Neural crest cell (in vitro differentiated cells): Measurements from ENCODE around the gene CTSE. TPM values are rescaled to one million over a fixed set of nuclear protein-coding genes. Genes with fewer than 3 reads are reported as not detected.

Experiments used
- DNase-seq: peaks from one replicate; pipeline ENCODE4 v3.0.0; 2021; ENCODE audit warnings: low read depth, mixed read lengths, low spot score
- H3K27ac Mint-ChIP-seq: one replicate; pipeline ENCODE4 v1.8.0; 2021; ENCODE audit warnings: mild to moderate bottlenecking, mixed read lengths; ENCODE audit not compliant: unreplicated experiment
- H3K27me3 Mint-ChIP-seq: 2 replicates; pipeline ENCODE4 v1.8.0; 2021; ENCODE audit warnings: low read depth, mild to moderate bottlenecking, mixed read lengths
- H3K36me3 Mint-ChIP-seq: 2 replicates; pipeline ENCODE4 v1.8.0; 2021; ENCODE audit warnings: low read depth, mild to moderate bottlenecking, mixed read lengths
- H3K4me1 Mint-ChIP-seq: 2 replicates; pipeline ENCODE4 v1.8.0; 2021; ENCODE audit warnings: mixed read lengths
- H3K4me3 Mint-ChIP-seq: one replicate; pipeline ENCODE4 v1.8.0; 2021; ENCODE audit warnings: mild to moderate bottlenecking, mixed read lengths
- H3K9me3 Mint-ChIP-seq: 2 replicates; pipeline ENCODE4 v1.8.0; 2021; ENCODE audit warnings: mixed read lengths
- CTCF ChIP-seq: fragments of 200-600 bp; sonication (generic); conservative IDR thresholded peaks from 2 replicates; pipeline ENCODE4 v1.5.0; 2021; ENCODE audit warnings: antibody characterized with exemption, mild to moderate bottlenecking
- total RNA-seq: library from RNA; stranded (reverse); gene quantifications from 2 replicates; pipeline ENCODE4 v1.2.1, GENCODE V29; 2021

CTSE gene
- total RNA-seq, 1 donor from 2014 or later: not detected

GRCh38 chr1:206049919-206050600 is 26.4 kb upstream of the CTSE start:
- no peaks in the 10 kb centered on the region for H3K9me3 Mint-ChIP-seq
- TF ChIP-seq CTCF: no peak
- no peak overlapping the region for H3K27ac Mint-ChIP-seq
- peaks cover 9% of the 10 kb centered on the region for H3K4me1 Mint-ChIP-seq
- H3K4me3 Mint-ChIP-seq: no peak overlapping the region
- H3K27me3 Mint-ChIP-seq: no peaks in the 10 kb centered on the region
- H3K36me3 Mint-ChIP-seq: no peaks in the 10 kb centered on the region
- no peak for DNase-seq

- Mint-ChIP-seq H3K9me3 (no peaks in the 10 kb centered on the region), H3K27ac (no peak overlapping the region), H3K27me3 (no peaks in the 10 kb centered on the region), H3K36me3 (no peaks in the 10 kb centered on the region), H3K4me1 (peaks cover 8% of the 10 kb centered on the region), H3K4me3 (no peak overlapping the region)
- TF ChIP-seq CTCF: no peak
- DNase-seq: no peak
Observed at GRCh38 chr1:206049293-206049692, 25.6 kb upstream of the CTSE start.

GRCh38 chr1:206048582-206048981 is 24.9 kb upstream of the CTSE start:
- no peaks in the 10 kb centered on the region for H3K9me3 Mint-ChIP-seq
- DNase-seq: no peak
- H3K36me3 Mint-ChIP-seq: no peaks in the 10 kb centered on the region
- no peak overlapping the region for H3K4me3 Mint-ChIP-seq
- peaks cover 8% of the 10 kb centered on the region for H3K4me1 Mint-ChIP-seq
- TF ChIP-seq CTCF: no peak
- no peak overlapping the region for H3K27ac Mint-ChIP-seq
- H3K27me3 Mint-ChIP-seq: no peaks in the 10 kb centered on the region

DNA sequence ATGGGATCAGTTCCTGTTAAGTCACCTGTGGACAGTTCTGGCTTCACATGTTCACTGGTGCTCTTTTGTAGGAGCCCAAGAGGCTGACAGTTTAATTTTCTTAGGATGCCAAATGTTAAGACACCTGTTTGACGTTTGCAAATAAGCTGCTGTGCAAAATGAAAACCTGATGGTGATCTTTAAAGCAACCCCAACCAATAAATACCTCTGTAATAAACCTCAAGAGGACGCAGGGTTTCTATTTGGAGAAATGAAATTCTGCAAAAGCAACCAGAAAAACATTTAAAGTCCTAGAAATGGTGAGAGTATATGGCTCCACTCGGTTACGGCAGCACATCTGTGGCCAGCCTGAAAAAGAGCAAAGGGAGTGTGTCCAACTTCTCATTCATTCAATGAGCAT is 23.6 kb upstream of the CTSE start:
- no peaks in the 10 kb centered on the region for H3K27me3 Mint-ChIP-seq
- TF ChIP-seq CTCF: no peak
- DNase-seq: no peak
- no peak overlapping the region for H3K27ac Mint-ChIP-seq
- no peaks in the 10 kb centered on the region for H3K4me1 Mint-ChIP-seq
- H3K4me3 Mint-ChIP-seq: no peak overlapping the region
- H3K9me3 Mint-ChIP-seq: no peaks in the 10 kb centered on the region
- no peaks in the 10 kb centered on the region for H3K36me3 Mint-ChIP-seq

GRCh38 chr1:206041640-206042039 is 17.9 kb upstream of the CTSE start:
- DNase-seq: no peak
- no peak for TF ChIP-seq CTCF
- H3K4me1 Mint-ChIP-seq: peaks cover 29% of the 10 kb centered on the region
- no peaks in the 10 kb centered on the region for H3K36me3 Mint-ChIP-seq
- H3K27me3 Mint-ChIP-seq: peaks cover 18% of the 10 kb centered on the region
- no peak overlapping the region for H3K4me3 Mint-ChIP-seq
- H3K27ac Mint-ChIP-seq: no peak overlapping the region
- H3K9me3 Mint-ChIP-seq: no peaks in the 10 kb centered on the region
